CD4-positive, alpha-beta T cell treated with Interleukin-6 for 4 hours (primary cell): Measurements from ENCODE around the gene LRRC52.
"Not testable (repeated sequence)": the region's sequence is repeated elsewhere in the genome, so short reads cannot be mapped to it uniquely, and the experiment has no call there.

Source experiments
- DNase-seq: peaks from one replicate; pipeline ENCODE4 v3.0.0-alpha.2; 2020; ENCODE audit warnings: mixed read lengths

LRRC52 gene

DNA sequence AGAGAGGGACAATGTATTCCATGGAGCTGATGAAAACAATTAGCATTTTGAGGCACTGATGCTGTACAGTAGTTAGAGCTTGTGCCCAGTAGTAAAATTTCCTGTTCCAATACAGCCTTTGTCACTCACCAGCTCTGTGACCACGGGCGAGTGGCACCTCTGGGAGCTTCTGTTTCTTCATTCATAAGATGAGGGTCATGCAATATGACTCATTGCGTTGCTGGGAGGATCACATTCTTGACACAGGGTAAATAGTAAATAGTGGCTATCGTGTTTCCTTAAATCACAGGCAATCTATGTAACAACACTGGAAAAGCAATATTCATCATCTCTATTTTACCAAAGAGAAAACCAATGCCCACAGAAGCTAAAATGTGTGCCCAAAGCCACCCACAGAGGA, 4.5 kb upstream of the LRRC52 start:
- no peak for DNase-seq

DNA sequence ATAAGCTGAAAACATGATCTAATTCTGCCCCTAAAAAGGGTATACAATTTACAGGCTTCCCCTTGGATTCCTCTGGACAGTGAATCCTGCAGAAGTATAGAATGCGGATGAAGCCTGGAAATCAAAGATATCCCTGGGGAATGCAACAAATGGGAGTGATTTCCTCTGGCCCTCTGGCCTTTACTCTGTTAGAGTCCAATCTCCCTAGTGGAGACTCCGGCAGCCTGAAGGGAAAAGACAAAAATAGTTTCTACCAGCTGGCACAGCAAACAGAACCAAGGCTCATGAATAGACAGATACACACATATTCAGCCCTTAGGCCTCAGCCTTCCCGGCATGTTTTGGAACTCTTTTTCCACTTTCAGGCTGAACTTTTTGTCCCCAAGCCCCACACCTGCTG, 3.9 kb upstream of the LRRC52 start:
- no peak for DNase-seq

DNA sequence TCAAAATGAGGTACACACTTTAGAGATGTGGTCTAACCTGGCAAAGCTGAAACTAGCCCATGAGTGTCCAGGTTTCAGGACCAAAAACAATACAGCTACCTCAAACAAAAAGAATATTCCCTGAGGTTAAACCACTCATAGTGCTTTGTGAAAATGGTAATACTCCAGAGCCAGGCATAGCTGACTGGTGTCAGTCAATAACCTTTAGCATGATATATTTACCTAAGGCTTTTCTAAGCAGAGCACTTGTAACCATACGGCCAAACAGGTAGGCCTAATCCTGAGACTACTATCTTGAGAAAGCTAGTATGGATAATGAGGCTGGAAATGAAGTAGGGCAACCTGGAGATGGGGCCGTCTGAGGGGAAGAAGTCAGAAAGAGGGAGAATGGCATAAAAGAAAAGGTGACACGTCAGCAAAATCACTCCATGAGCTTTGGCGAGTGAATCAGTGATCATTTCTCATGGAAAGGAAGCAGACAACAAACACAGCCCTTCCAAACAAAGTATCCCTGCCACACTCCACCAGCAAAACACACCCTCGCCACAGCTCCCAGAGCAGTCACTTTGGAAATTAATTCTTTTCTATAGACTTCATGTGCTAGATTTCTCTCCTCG, 1.7 kb upstream of the LRRC52 start:
- DNase-seq, result no peak

DNA sequence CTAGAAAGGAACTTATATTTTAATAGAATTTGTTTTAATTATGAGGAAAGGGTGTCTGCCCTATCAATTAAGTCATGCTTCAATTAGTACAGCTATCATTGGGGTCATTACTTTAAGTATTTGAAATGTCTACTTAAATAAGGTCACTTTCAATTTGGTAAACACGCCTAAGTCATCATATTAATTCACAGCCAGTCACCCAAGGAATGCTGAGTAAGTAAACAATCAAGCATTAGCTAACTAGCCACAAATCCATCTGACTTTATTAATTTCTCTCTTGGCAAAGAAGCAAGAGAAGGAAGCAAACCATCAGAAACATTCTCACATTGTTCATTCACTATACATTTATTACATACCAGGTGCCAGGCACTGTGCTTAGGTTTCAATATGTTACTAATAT, 1.2 kb upstream of the LRRC52 start:
- no peak for DNase-seq

DNA sequence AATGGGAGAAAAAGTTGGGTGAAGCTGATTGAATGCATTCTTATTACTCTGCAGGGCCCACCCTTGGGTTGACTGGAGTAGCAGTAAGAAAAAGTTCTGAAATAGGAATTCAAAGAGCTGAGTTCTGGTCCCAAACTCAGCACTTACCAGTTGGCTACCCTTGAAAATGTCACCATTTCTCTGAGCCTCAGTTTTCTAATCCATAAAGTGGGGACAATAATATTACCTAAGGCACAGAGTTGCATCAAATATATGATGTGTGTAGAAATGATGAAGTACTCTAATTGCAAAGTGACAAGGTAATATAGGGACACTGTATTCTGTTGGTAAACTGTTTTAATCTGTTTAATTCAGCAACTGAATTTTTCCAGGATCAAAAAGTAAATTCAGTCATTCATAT, 1.2 kb downstream of the LRRC52 start:
- DNase-seq, result no peak

DNA sequence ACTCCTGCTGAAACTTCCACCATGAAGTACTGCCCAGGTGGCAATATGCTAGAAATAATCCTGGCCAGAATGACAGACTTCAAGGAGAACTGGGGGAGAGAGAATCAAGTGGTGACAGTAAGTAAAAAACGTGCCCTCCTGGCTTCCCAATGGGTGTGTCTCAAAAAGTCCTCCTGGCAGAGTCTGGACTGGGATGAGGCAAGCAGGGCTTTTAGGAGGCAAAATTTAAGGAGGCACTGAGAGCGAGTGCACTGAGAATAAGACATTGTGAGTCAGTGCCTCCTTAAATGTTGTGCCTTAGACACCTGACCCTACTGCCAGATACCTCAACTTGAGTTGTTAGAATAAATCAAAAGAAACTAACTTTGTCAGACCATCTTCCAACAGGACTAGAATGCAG, 2.2 kb downstream of the LRRC52 start:
- no peak for DNase-seq

DNA sequence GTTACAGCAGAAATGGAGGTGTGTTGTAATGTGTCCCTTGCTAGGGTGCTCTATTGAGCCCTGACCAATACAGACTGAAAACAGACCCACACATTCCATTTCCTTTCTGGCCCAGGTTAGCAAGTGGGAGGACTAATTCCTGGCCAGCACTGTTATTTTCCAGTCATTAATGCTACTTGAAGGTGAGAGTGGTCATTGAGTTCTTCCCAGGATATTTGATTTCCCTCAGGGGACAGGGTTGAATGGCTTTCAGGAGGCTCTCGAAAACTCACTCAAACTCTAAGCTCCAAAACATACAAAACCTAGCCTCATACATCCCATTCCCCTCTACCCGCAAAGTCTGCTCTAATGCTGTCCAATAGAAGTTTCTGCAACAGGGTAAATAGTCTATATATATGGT, 6.2 kb downstream of the LRRC52 start:
- no peak for DNase-seq

DNA sequence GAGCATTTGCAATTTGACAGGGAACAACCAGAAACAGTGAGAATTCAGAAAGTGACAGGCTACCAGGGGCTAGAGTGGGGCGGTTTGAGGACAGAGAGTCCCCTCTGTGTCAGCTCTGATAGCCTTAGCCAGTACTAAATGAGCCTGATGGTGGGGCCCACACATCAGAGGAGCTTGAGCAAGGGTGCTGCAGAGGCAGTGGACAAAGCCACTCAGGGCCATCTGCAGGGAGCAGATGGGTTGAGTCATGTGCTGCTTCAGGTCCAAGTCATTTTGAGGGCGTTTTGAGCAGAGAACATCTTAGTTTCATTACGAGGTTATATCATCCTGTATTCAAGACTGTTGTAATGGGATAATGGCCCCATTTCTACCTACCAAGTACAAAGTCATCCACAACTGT, 7.7 kb downstream of the LRRC52 start:
- DNase-seq, result no peak

DNA sequence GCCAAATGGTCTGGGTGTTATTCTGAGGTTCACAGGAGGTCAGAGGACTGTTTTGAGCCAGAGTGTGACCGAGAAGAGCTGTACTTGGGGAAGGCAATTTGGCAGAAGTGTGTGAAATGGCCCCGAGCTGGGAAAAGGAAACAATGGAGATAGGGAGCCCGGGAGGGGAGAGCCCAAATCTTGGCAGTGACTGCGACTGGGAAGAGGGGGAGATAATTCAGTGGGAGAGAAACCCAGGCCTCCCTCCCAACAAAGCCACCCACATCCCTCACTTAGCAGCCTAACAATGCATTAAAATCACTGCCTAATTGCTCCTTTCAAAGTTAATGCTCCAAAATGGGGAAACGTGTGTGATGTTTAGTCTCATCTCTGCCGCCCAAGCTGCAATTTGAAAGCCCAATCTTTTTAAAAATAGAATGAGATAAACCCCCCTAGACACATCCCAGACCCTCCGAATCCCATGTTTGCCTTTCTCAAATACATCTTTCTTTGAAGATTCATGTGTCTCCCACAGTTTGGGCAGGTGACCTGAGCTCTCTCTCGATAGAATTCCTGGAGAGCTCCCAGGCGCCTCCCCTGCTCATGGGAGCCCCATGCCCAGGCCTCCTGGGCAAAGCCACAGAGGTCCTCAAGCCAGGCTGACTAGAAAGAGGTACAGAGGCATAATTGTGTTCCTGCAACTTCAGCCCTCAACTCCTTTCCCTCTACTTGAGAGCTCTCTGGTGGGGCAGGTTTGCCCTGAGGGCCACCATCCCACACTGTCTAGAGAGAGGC, 17.3 kb downstream of the LRRC52 start:
- no peak for DNase-seq

DNA sequence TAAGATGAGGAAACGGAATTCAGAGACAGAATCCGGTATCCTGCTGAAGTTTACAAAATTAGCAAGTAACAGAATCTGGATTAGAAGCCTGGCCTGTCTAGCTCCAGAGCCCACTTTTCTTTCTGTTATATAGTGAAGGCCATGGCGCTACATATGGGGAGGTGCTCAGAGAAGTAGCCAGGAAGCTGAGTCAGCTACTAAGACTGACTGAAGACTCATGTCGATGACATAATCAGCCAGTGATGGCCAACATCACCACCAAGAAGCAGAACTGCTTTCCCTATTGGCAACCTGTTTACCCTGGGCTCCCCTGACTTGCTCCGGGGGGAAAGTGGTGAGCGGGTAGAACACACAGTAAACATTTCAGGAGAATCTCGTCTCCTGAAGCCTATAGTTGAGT, 18.8 kb downstream of the LRRC52 start:
- DNase-seq, result no peak

DNA sequence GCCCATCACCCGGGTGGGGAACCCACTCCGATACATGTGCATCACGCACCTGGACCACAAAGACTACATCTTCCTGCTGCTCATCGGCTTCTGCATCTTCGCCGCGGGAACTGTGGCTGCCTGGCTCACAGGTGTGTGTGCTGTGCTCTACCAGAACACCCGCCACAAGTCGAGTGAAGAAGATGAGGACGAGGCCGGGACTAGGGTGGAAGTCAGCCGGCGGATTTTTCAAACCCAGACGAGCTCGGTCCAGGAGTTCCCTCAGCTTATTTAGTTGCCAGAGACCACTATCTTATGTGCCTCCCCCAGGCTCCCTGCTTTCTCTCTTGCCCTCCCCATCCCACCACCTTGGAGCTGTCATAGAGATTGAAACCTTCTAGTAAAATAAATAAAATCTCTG, 19.8 kb downstream of the LRRC52 start:
- no peak for DNase-seq

DNA sequence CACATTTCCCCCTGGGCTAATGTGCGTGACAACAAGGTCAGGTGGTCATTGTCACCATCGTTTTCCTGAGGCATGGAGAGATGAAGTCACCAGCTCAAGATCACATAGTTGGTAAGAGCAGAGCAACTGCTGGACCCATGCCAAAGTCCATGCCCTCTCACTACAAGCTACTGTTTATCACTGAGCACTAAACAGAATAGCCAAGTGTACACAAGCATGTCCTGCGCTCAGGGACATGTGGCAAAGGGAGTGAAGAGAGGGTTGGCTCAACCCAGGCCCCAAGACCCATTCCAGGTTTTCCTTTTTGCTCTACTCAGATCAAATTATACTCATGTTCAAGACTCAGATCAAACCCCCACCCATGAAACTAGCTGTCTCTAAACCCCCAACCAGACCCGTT, 20.8 kb downstream of the LRRC52 start:
- no peak for DNase-seq

DNA sequence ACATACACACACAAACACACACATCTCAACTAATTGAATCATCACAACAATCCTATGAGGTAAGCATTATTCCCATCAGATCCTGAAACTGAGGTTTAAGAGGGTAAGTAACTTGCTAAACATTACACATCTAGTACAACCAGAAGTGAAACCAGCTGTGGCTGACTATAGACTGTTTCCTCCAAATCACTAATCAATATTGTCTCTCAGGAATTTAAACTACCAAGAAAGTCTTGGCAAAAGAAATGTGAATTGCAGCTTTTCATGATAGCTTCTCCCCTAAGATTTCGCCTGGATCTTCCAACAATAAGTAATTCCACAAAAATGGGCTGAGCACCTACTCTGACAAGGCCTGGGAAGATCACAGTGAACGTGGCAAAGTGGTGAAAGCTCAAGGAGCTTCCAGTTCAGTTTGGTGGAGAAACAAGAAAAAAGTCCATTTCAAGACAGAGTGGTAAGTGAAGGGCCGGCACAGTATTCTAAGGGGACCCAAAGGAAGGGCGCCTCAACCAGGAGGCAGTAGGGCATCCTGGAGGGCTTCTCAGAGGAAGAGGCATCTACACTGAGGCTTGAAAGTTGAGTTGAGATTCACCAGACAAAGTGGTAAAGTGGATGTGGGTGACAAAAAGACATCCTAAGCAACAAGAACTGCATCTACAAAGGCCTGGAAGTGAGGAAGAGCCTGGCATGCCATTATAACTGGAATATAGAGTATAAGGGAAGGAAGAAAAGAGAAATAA, 22.1 kb downstream of the LRRC52 start:
- DNase-seq, result no peak

DNA sequence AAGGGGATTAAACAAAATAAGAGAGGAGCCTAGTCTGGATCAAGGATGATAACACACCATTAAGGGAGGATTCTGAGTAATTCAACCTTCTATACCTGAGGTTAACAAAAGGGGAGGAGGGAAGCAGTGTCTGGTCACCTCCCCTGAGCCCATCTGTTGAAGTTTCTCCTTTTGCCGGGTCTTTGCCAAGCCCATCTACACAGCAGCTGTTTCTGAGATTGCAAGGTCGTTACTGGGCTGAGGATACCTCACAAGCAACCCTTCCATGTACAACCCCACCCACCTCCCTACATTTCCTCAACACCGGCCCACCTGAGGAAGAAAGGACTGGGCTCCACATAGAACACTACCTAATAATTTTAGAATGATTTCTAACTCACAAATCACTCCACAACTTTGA, 26.3 kb downstream of the LRRC52 start:
- no peak for DNase-seq

DNA sequence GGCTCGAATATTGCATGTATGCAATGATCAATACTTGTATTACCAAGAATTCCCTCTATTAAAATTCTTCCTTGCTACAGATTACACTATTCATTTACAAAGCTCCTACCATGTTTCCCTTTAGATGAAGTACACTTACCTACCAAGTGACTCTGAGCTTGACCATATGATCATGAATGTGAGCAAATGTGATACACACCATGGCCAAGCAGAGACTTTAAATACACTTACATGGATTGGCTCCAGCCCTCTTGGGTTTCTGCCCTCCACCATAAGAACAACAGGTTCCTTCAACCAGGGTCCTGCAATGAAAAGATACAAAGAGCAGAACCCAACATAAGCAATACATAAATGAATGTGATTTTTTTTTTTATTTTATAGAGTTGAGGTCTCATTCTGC, 30.0 kb downstream of the LRRC52 start:
- DNase-seq, result no peak

DNA sequence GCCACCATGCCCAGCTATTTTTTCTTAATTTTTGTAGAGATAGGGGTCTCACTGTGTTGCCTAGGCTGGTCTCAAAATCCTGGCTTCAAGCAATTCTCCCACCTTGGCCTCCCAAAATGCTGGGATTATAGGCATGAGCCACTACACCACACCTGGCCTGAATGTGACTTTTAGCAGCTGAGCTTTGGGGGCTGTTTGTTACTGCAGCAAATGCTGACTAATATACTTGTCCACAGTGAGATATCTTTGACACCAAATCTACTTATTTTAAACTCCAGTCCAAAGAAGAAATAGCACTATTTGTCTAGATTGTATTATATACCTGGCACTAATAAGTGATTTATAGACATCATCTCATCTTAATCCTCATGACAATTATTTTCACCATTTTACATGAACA, 30.5 kb downstream of the LRRC52 start:
- no peak for DNase-seq

DNA sequence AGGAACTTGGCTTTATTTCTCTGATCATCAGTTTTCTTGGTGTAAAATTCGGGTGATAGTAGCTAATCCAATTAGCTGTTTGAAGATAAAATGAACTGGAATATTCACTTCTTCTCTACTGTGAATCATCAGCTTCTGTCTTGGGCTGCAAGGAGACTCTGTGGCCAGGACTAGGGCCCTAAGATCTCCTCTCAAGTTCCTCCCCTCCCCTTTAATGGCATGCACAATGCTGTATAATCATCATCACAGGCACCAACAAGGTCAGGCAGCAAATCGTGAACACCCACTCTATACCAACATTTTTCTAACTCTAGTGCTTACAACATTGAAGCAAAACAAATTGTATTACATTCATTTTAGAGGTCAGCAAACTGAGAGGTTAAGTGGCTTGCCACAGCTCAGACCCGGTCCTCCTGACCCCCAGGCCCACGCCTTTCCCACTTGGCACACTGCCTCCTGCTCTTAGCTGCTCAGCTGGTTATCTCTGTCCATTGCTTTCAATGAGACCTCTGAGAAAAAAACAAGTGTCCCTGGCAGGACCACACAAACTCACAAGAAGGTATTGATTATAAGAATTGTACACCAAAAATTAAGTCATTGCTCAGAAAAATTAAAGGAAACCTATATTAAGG, 31.8 kb downstream of the LRRC52 start:
- DNase-seq, result no peak

DNA sequence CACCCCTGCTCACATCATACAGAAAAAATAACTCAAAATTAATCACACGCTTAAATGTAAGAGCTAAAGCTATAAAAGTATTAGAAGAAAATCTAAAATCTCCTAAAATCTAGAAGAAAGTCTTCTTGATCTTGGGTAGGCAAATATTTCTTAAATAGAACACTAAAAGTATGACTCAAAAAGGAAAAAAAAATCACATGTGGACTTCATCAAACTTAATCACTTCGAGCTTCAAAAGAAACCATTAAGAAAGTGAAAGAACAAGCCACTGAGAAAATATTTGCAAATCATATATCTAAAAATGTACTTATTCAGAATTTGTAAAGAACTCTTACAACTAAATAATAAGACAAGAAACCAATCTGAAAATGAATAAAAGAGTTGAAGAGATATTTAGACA, 32.7 kb downstream of the LRRC52 start:
- DNase-seq, result no peak

DNA sequence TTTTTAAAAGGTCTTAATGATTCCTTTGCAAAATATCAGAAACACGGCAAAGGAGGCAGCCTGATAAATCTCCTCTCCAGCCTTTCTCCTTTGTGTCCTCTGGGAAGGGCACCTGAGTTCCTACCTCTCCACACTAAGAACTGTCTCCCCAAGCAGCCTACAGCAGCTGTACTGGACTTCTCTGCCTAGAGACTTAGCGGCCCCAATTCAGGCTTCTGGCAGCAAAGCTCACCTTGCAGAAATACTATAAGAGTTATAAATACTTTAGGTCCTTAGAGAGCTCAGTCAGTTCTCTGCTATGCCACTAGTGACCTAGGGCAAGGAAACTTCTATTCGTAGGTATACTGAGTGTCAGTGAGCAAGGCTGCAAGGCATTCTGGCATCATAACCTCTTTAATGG, 33.9 kb downstream of the LRRC52 start:
- no peak for DNase-seq

DNA sequence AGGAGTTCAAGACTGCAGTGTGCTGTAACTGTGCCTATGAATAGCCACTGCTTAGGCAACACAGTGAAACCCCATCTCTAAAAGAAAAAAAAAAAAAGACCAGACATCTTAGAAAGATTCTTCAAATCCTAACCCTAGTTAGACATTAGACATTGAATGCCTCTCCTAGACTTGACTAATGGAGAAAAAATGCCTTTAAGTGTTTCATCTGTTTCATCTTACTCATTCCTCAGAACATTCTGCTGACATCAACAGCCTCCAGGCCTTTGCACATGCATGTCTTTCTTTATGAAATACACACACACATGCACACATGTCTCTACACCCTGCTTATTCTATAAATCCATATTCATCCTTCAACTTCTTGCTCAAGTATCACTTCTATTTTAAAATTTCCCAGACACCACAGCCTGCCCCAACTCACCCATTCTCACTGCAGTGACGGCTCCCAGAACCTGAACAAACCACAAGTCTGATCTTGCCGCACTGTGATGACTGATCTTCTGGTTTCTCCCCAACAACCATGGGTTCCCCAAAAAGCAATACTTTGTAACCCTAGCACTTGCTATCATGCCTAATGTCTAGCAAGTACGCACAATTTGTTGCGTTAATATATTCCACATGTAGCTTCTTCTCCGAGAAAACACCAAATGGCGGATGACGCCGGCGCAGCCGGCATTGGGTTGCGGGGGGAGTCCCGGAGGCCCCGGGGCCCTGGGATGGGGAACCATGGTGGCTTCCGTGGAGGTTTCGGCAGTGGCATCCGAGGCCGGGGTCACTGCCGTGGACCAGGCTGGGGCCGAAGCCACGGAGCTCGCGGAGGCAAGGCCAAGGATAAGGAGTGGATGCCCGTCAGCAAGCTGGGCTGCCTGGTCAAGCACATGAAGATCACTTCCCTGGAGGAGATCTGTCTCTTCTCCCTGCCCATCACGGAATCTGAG, 37.4 kb downstream of the LRRC52 start:
- DNase-seq, result no peak

DNA sequence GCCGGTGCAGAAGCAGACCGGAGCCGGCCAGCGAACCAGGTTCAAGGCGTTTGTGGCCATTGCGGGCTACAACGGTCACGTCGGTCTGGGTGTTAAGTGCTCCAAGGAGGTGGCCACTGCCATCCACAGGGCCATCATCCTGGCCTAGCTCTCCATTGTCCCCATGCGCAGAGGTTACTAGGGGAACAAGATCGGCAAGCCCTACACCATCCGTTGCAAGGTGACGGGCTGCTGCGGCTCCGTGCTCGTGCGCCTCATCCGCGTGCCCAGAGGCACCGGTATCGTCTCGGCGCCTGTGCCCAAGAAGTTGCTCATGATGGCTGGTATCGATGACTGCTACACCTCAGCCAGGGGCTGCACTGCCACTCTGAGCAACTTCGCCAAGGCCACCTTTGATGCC, 38.1 kb downstream of the LRRC52 start:
- DNase-seq, result no peak

DNA sequence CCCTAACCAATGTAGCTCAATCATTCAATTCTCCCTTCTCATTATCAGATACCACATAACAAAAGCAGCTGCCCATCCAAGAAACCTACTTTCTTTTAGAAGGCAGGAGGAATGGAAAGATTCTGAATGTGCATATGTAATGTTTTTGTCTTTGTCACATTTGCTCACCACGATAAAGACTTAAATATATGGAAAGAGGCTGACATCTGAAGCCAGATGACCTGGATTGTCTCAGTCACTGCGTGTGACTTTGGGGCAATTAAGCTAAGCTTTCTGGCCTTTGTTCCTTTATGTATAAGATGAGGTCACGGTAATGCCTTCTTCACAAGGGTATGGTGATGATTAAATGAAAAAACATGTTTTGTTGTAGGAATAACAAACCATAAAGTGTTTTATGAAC, 42.6 kb downstream of the LRRC52 start:
- DNase-seq, result no peak

DNA sequence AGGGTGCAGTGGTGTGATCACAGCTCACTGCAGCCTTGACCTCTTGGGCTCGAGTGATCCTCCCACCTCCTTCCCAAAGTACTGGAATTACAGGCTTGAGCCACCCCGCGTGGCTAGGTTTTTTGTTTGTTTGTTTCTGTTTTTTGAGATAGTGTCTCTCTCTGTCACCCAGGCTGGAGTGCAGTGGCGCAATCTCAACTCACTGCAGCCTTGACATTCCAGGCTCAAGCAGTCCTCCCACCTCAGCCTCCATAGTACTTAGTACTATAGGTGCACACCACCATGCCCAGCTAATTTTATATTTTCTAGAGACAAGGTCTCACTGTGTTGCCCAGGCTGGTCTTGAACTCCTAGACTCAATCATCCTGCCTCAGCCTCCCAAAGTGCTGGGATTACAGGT, 47.6 kb downstream of the LRRC52 start:
- DNase-seq, result not testable (repeated sequence)
